ENCODE measurements around the gene NFIA.

The NFIA gene

DNA sequence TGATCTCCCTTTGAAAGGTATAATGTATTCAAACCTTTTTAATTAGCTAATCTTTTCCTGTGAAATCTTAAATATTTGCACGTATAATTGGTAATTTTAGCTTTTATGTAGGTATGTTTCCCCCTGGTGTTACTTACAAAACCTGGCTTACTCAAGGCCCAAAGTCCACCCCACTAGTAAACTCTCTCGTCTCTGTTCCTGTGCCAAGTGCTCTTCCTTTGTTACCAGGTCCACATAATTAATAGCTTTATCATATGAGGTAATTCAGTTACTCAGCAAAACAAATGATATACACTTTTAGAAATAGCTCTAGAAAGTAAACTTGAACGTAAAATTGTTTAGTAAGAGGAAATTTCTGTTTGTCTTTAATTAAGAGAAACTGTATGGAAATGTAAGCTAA, 36.7 kb downstream of the NFIA start:
- no peak for TF ChIP-seq CTCF (IDR thresholded peaks at IDR 0.05; ENCODE audit: low read depth, low read length)
- DNase-seq (ENCODE audit: extremely low read depth, low read depth): no peak

DNA sequence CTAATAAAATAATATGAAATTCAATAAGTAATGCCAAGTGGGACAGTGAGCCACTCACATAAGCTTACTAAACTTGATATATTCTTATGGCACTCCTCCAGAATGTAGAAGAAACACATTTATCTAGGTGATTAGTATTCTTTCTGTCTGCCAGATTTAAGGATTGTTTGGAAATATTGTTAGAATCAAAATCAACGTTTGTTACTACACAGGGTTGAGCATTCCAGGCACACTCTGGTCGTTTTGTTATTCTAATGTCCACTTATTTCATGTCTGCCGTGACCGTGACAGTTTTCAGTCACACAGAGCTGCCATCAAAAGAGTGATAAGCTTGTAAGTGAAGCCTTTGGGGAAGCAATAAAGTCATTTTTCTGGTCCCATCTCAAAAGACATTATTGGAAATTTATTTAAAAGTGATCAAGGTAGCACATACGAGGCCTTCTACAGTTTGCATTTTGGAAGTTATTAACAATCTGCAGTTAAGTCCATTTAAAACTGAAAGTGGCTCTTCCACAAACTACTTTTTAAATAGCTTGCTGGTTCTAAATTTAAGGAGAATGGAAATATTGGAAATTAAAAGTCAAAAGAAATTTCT, 38.0 kb downstream of the NFIA start:
- TF ChIP-seq CTCF (IDR thresholded peaks at IDR 0.05; ENCODE audit: low read depth, low read length): no peak
- DNase-seq (ENCODE audit: extremely low read depth, low read depth): no peak

DNA sequence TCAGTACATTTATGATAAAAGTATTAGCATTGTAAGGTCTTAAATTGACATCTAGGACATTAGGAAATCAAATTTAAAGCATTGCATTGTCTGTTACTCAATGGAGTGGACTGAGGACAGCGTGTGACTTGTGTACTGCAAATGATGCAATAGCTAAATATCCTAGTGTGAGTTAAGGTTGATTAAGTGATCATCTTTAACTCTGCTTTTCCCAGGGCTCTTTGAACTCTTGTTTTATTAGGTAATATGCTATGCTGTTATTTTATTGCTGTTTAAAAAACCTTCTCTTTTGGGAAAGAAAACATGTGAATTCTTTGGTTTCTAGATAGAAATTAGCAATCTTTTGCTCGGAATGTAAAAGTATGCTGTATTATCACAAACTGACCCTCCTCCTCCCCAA, 38.6 kb downstream of the NFIA start:
- no peak for DNase-seq (ENCODE audit: extremely low read depth, low read depth)
- no peak for TF ChIP-seq CTCF (IDR thresholded peaks at IDR 0.05; ENCODE audit: low read depth, low read length)

DNA sequence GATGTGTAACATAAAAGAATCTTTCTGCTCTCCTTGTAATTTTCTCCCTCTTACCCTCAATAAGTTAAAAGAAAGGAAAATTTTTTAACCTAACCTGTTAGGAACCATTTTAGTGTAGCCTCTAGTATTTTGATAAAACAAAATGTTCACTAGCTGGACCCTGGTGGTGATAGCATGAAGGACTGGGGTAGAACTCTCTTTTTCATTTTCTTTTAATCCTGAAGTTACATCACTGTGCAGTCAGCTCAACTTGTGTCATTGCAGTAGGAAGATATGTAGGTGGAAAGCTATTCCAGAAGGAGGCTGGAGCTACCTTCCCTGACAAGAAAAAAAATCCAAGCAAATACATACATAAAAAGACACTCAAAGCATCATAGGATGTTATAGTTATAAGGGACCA, 39.3 kb downstream of the NFIA start:
- no peak for TF ChIP-seq CTCF (IDR thresholded peaks at IDR 0.05; ENCODE audit: low read depth, low read length)
- DNase-seq (ENCODE audit: extremely low read depth, low read depth): no peak

DNA sequence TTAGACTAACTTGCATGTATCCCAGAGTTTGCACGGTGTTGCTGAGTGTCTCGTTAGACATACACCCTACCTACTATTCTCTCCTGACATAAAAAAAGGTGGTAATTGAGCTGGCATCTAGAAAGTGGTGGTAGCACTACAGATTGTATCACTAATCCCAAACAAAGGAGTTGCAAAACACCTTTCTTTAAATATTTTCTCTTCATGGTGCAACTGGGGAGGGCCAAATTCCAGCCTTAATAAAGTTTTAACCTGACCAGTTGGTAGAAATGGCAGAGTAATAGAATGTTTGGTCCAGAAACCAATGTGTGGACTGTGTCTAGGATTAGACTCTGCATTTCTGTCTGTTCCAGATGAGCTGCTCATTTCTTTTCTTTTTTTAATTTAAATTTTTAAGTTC, 40.0 kb downstream of the NFIA start:
- no peak for DNase-seq (ENCODE audit: extremely low read depth, low read depth)
- TF ChIP-seq CTCF (IDR thresholded peaks at IDR 0.05; ENCODE audit: low read depth, low read length): no peak

DNA sequence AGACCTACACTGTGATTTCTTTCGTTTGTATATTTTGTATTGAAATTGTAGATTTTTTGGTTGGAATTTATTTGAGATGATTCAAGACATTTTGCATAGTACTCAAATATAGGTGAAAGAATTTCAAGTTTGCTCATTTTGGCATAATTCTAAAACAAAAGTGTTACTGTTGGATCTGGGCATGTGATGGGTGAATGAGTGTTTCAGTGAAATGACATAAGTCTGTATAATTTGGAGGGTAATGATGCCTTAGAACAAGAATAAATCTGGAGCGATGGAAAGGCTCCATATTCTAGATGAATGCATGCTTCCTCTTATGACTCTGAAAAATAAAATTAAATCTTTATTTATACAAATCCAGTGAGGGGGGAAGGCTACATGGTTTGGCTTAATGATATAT, 41.0 kb downstream of the NFIA start:
- TF ChIP-seq CTCF (IDR thresholded peaks at IDR 0.05; ENCODE audit: low read depth, low read length): no peak
- no peak for DNase-seq (ENCODE audit: extremely low read depth, low read depth)

DNA sequence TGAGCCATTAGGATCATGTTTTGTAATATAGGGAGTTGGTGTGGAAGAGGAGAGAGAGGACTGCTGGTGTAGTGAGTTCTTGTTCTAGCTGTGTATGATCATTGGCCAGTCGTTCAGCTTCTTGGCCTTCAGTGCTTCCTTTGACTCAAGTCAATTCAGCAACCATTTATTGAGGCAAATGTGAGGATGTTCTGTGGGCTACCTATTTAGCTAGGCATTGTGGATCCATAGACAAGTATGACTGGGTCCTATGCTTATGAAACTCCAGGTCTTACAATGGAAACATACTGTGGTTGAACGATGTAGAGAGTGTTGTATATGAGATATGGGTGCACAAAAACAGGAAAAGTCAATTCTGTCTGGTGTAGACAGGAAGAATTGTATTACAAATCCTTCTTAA, 41.7 kb downstream of the NFIA start:
- TF ChIP-seq CTCF (IDR thresholded peaks at IDR 0.05; ENCODE audit: low read depth, low read length): no peak
- DNase-seq (ENCODE audit: extremely low read depth, low read depth): no peak

Data from AG09319 (cell line).